ENCODE results near the gene SORL1-AS1. TPM values are rescaled to one million over a fixed set of nuclear protein-coding genes. Genes with fewer than 3 reads are reported as not detected.

Gene SORL1-AS1

GRCh38 chr11:121394785-121395184, 58.0 kb downstream of the SORL1-AS1 start:
- DNase-seq (ENCODE audit: low read depth, low spot score): no peak

- DNase-seq (ENCODE audit: low read depth, low spot score): no peak
These were observed 58.9 kb downstream of the SORL1-AS1 start for GRCh38 chr11:121393855-121394254.

- DNase-seq (ENCODE audit: low read depth, low spot score): no peak
These were observed 60.9 kb downstream of the SORL1-AS1 start for GRCh38 chr11:121391914-121392313.

- DNase-seq (ENCODE audit: low read depth, low spot score): no peak
These were observed 63.1 kb downstream of the SORL1-AS1 start for GRCh38 chr11:121389651-121390050.

Other genes with a start within 250 kb of the SORL1-AS1 start
- 51.1 and 58.5 TPM in 2 replicates for gene SC5D, start 160.2 kb downstream of the SORL1-AS1 start, total RNA-seq
- 0.26 and 0.53 TPM in 2 replicates for gene SORL1, start 653 bp downstream of the SORL1-AS1 start, total RNA-seq